NCI-H1092 (cell line): ENCODE measurements around the gene RITA1.

Experiments used
- DNase-seq: peaks from one replicate; lab custom pipeline; 2025; lab: John Stamatoyannopoulos, UW

RITA1 gene

DNA sequence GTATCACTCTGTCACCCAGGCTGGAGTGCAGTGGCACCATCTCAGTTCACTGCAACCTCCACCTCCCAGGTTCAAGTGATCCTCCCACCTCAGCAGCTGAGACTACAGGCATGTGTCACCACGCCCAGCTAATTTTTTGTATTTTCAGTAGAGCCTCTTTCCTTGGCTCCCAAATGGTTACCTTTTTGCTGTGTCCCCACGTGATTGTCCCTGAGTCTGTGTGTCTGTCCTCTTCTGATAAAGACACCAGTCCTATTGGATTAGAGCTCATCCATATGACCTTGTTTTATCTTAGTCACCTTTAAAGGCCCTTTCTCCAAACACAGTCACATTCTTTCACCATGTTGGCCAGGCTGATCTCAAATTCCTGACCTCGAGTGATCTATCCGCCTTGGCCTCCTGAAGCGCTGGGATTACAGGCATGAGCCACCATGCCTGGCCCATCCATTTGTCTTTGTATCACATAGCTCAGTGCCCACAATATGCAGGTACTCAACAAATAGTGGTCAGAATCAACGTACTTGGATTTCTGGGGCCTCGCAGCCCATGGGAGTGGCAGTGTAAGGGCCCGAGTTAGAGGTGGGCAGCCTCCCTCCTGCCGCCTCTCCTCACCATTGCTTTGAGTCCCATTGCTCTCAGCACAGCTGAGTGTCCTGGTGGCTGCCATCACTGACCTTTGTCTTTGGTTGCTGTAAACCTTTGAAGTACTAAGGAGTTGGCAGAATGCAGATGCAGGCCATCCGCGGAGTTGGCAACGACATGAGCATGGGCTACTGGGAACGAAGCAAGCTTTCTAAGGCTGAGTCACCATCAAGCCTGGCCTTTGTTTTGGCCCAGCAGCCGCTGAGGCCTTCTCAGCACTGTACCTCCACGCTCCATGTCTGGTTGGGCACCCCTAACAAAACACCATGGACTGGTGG lies 45.1 kb downstream of the RITA1 start:
- no peak for DNase-seq

DNA sequence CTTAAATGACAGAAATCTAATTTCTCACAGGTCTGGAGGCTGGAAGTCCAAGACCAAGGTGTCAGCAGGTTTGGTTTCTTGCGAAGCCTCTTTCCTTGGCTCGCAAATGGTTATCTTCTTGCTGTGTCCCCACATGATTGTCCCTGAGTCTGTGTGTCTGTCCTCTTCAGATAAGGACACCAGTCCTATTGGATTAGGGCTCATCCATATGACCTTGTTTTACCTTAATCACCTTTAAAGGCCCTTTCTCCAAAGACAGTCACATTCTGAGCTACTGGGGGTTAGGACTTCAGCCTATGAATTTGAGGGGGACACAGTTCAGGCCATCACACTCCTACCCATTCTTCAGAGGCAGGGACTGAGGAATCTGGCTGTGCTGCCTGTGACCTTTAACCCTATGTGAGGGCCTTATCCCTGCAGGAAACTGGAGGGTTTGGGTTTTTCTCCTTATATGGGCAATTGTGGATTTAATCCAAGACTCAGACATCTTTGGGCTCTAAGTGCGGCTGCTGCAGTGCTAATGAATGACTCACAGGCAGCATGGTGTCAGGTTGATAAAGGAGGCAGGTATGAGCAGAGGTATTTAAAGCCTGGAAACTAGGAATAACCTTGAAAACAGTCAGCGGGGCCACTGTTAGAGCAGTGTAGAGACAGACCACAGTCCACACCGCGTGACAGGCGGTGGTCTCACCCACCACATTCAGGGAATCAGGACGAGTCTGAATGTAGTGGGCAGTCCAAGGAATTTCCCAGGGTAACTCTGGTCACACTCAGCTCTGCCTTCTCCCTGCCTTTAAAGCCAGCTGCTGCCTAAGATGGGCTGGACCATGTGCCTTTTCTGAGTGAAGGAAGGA lies 45.9 kb downstream of the RITA1 start:
- no peak for DNase-seq

DNA sequence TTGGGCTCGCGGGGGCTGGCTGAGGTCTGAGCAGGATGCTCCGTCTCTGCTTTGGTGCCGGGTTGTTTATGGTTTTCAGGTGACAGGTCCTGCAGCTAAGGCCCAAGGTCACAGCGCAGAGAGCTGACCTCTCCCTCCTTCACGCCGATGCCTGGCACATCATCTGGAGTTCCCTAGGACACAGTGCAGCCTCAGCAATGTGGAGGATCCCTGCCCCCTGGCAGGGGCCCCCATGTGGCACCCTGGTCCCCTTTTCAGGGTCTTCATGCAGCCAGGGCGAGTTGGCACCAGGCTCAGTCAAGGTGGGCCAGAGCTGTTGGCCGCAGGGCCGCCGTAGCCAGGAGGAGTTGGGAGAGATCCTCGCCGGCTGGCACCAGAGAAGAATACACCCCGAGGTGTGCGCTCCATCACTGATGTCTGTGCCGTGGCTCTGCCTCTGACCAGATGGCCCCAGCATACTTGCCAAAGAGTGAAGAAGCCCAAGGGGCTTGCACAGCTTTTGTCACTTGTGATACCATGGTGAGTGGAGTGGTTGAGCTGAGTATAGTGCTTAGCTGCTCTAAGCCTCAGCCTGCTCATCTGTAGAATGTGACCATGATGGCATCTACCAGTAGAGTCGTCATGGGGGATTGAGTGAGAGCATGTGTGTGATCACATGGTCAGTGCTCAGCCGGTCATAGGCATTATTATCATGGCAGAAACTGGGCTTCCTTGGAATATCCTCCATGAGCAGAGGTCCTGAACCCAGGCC lies 46.7 kb downstream of the RITA1 start:
- DNase-seq = no peak

DNA sequence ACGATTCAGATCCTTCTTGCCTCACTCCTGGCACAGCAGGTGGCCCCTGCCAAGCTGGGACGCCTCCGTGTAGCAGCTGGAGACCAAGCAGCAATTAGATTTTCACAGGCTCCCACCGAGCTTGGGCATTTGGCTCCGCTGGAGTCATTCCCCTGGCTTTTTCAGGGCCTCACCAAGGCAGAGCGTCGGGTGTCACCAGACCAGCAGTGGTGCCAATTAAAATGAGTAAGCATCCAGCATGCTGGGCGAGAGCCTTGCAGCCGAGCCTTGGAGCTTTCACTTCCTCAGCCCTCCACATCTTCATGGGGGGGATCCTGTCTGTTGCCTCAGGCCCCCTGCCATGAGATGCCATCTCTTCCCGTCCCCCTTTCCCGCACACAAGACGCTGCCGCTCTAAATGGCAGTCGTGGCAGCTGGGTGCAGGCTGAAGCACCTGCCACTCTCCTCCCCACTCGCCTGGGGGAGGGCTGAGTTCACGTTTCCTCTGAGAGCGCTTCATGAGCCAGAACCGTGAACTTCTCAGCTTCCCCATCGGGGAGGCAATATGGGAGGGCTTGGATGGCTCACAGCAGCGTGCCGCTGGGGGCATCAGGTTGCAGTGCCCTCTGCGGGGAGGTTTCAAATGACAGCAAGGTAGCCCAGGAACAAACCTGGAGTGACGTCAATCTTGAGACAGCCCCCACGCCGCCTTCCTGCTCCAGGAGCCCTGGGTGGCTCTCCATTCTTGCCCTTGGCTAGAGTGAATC lies 47.5 kb downstream of the RITA1 start:
- DNase-seq = peak; percentile 81

DNA sequence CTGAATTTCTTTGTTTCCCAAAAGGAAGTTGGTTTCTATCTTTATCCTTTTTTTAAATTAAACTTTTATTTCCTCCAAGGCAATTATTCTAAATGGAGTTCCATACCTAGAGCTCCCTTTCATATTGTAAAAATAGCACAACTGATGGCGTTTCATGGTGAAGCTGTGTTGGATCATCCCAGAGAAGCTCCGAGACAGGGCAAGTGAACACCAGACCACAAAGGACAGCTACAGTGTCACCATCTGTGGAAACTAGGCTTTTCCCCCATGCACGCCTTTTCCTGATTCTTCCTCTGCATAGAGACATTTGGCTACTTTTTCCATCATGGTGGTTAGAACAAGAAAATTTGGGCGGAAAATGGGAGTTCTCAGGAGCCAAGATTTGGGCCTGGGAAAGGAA lies 48.4 kb downstream of the RITA1 start:
- no peak for DNase-seq

DNA sequence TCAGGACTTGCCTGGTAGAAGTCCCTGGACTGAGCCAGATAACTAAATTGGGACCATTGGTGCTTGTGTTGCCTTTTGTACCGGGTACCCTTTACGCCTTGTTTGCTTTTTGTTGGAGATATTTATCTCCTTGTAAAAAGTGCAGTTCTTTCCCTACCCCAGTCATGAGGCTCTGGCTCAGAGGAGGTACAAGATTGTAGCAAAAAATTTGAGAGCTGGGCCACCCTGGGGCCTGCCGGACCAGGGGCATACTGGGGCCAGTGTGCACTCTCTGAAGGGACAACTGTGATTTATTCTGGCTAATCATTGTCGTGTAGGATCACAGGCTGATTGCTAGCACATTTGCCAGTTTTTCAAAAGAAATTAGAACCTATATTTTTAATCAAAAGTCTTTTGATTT lies 49.0 kb downstream of the RITA1 start:
- no peak for DNase-seq

DNA sequence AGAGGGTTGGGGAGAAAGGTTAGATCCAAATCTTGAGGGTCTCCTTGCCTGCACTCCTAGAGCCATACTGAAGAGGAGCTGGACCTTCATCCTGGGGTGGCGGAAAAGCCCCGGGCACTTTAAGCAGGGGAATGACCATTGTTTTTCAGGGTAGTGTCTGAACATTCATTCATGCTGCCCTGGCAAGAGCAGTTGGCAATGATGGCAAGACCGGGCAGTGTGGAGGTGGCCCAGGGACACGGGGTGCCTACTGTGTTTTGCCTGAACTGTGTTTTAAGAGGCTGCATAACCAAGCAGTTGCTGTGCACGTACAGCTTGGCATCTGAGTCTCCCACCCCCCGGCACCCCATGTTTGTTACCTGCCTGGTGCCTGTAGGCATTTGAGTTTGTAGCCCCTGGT lies 50.5 kb downstream of the RITA1 start:
- no peak for DNase-seq

DNA sequence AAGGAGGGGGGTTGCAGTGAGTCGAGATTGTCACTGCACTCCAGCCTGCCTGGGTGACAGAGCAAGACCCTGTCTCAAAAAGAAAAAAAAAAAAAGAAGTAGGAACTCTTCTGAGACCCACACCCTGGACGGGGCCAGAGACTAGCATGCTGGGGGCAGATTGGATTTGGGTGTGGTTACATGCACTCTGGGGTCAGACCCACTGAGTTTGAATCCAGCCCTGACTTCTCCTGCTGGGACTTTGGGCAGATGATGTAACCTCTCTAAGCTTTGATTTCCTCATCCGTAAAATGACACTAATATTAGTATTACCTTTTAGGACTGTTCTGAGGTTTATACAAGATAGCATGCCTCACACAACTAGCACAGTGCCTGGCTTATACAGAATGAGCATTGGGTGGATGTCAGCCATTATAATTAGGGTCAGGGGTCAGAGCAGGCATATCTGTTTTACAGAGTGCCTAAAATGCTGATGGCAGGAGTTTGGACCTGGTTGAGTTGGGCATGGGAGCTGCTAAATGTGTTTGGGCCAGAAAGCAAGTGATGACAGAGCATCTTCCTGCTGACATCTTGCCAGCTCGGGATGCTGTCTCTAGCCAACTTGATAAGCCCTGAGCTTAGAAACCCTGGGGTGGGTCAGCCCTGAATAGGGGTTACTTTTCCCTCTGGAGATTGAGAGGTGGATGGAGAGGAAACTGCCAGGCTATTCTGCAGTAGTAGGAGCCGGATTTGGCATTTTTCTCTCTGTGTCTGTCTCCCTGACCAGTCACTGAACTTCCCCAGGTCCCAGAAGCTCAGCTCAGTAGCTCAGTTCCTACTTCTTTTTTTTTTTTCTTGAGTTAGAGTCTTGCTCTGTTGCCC lies 51.2 kb downstream of the RITA1 start:
- no peak for DNase-seq

DNA sequence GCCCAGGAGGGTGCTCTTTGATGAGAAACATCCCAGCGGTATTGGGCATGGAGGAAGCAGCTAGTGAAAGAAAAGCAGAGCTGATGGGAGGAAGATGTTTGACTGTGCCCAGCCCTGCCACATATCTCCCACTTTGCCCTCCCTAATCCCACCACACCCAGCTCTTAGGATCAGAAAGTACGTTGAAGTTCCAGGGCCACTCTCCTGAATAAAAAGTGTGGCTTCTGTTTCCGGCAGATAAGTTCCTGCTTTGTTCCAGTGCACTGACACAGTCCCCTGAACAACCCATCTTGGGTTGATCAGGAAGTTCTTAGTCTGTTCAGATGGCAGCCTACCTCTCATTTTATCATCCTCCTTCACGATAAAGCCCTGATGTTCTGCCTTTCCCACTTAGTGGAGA lies 52.2 kb downstream of the RITA1 start:
- no peak for DNase-seq

DNA sequence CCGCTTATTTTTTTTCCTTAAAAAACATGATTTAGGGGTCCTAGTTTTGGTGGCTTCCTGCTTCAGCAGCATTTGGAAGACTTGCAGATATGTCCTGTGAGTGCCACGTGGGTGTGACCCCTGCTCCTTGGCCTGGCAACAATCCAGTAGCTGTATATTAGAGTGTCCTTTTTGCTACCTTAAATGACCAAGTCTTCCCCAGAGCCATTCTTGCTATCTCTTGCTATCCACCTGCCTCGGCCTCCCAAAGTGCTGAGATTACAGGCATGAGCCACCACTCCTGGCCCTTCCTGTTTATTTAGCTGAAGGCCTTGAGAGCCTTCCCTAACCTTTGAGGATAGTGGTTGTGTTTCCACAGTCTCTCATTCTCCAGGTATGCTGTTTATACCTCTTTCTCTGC lies 52.8 kb downstream of the RITA1 start:
- no peak for DNase-seq

DNA sequence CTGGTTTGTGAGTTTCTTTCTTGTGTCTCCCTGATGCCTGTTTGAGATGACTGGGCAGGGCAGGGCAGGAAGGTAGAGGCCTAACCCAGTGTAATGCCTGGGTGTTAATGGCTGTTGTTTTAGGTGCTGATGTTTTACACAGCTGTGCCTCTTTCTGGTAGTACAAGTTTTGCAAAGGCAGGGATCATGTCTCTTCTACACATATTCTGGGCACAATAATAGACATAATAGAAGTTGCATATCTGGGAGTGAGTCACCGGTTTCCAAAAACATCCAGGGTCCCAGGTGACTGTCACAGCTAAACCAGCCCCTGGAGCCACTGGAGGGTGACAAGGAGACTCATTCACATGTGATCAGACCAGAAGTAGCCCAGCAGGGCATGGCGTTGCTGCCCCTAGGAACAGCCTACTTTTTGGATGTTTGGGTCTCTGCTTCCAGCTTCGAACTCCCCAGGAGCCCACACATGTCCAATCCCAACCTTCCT lies 53.8 kb downstream of the RITA1 start:
- no peak for DNase-seq

DNA sequence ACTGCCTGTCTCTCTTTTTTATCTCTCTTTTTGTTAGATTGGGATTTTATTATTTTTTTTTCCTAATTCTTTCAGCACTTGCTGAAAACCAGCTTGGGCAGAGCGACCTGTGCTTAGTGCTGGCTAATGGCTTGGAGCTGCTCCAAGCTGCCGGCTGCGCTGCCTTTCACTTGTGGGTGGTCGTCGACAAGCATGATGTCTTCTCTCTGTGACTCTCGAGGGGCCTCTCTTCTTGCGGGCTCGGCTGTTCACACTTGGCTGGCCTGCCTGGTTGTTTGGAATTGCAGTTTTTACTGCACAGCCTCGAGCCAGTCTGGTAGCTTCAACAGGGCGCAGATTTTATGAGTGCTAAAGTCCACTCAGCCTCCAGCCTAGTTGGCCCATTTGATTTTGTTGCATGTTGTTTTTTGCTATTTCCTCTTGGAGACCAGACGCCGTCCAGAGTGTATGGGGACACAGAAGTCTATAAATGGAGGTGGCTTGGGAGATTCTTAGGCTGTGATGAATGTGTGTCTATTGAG lies 54.4 kb downstream of the RITA1 start:
- DNase-seq = peak; percentile 53

DNA sequence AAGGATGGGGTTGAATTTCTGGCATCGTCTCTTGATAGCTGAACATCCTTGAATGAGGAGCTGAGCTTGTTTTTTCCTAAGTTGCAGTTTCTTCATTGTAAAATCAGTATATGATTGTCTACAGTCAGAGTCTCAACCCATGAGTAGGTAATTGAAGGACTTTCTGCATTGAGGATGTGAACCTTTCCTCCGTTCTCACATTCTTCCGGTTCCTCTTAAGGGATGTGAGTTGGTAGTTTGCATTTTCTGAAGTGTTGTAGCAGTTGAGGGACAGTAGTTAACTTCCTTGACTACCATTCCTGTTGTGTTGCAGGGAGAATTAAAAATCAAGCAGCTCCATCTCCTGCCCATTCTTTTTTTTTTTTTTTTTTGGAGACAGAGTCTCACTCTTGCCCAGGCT lies 54.9 kb downstream of the RITA1 start:
- DNase-seq = no peak

DNA sequence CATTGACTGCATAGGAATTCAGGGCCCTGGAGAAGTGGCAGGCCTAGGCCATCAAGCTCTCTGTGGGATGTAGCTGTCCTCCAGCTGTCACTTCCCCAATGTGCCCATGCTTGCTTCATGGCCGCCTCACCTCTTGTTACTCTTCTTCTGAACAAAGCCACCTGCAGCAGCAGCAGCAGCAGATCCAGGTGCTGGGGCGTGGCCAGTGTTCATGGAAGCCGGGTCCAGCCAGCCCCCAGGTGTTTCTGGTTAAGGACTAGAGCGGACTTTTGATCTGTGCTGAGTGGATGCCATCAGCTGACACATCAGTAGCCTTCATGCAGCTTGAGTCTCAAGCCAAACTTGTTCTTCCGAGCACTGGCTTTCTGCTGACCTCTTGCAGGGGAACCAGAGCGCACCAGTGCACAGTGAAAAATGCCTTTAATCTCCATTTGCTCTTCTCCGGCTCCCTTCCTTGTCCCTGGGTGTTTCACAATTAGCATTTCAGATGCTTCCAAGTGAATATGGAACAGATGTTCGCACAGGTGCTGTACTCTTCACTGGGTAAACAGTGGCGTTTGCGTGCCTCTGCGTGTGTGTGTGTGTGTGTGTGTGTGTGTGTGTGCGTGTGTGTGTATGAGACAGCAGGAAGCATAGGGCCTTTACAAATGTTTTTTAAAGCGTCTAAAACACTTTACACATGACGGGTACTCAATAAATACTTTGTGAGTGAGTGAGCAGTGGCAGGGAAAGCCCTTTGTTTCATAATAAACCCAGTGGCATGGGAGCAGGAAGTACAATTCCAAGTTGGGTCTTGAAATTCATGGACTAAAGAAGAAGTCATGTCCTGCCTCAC lies 55.9 kb downstream of the RITA1 start:
- peak; percentile 30 for DNase-seq
